Activated T-helper 1 cell treated with anti-CD3 and anti-CD28 coated beads, Interleukin-2, amount 50 U/mL, for 16 hours (primary cell): Measurements from ENCODE around the gene RGS3.
"Not testable (repeated sequence)": the region's sequence is repeated elsewhere in the genome, so short reads cannot be mapped to it uniquely, and the experiment has no call there.

Experiments
- DNase-seq, 2 donors: peaks; one replicate each; pipeline ENCODE4 v3.0.0-alpha.2; 2020; ENCODE audit warnings: low read depth in 1 of 2, low spot score in 1 of 2

Gene RGS3

DNA sequence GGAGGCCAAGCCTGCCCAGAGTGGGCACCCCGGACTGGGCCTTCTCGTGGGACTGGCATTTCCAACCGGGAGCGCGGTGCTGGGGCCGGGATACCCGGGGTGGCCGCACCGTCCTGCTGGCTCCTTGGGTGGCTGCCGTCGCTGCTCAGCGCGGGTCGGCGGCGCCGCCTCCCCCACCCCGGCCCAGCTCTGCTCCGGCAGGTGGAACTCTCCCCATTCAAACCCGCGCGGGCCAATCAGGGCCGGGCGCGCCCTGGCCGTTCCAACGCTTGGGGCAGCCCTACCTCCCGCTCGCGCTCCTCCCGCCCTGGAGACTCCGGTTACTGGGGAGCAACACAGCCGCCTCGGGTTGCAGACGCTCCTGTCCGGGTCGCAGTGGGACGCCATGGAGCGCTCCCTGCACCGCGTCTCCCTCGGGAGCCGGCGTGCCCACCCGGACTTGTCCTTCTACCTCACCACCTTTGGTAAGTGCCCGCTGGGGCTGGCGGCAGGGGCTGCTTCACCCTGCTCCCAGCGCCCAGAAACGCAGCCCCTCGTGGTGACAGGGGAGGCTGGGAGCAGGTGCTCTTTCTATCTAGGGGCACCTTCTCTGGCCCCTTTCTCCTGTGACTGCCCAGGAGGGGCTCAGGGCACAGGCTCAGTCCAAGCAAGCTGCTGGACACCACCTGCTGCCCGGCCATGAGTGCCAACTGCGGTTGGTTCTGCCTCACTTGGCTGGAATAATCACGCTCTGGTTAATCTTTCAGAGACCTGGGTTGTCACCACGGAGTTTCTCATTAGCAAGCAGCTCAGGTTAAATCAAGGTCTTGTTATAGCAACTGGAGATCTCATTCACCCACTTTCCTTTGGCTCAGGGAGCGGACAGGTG, at the start of gene RGS3:
Gene RGS3 (plus strand): TSS at position 310 of the 868 bp plus-strand sequence. CDS start 76 bp downstream, at position 386.
- no peak for DNase-seq

DNA sequence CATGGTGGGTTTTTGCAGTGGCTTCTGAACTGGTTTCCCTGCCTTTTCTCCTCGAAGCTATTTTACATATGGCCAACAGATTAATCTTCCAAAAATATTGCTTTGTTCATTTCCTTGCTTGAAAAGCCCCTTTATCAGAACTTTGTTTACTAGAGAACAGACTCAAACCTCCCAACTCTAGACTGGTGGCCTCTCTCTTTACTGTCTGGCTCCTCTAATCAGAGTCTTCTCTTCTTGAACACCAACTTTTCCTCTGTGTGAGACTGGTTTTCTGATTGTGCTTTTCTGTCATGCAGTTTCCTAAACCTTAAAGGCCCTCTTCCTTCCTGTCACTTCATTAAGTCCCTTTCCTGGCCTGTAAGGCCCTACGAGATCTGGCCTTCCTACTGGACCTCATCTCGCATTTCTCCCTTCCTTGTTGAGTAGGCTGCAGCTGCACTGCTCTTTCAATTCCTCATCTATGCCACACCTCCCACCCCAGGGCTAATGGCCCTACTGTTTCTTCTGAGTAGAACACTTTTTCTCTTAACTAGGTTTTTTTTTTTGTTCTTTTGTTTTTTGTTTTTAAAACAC, 47.3 kb upstream of the RGS3 start:
- no peak for DNase-seq

DNA sequence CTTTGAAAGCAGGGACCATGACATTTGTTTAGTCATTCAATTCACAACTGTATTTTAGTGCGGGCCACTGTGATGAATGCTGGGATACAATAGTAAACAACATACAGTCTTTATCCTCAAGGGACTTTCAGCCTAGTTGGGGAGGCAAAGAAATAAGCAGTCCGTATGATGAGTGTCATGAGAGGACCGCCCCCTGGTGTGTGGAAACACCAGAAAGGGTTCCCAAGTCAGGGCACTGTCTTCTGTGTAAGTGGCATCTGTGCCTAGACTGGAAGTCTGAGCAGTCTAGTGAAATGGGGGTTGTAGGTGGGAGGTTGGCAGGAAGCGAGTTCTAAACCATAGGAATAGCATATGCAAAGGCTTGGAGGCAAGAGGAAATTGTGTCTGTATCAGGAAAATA, 46.2 kb upstream of the RGS3 start:
- no peak for DNase-seq

DNA sequence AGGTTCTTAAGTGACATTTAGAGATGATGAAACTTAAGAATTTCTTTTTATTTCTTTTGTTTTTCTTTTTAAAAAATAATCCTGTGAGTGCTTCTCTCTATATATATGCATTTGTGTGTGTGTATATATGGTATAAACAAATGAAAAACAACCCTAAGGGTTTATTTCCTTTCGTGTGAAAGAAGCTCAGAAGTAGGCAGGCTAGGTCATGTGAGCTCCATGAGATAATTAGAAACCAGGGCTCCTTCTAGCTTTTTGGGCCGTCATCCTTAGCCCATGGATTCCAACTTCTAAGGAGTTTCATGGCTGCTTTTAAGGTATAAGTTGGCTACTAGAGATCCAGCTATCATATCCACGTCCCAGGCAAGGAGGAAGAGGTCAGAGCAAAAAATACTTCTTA, 41.8 kb upstream of the RGS3 start:
- no peak for DNase-seq

DNA sequence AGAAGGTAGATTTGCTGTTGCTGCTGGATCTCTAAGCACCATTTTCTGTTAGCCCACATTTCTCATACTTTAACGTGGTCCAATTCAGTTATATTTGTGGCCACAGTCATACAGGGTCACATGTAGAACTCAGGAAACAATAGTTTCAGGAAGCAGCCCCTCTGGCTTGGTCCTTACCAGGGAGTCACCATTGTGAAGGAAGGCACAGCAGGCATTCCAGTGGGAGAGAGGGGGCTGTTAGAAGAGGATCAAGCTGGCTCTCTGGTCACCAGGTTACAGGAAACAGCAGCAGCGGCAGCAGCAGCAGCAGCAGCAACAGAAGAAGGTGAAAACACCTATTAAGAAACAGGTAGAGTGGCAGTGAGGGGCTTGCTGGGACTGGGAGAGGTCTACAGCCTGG, 38.5 kb upstream of the RGS3 start:
- DNase-seq, result no peak

DNA sequence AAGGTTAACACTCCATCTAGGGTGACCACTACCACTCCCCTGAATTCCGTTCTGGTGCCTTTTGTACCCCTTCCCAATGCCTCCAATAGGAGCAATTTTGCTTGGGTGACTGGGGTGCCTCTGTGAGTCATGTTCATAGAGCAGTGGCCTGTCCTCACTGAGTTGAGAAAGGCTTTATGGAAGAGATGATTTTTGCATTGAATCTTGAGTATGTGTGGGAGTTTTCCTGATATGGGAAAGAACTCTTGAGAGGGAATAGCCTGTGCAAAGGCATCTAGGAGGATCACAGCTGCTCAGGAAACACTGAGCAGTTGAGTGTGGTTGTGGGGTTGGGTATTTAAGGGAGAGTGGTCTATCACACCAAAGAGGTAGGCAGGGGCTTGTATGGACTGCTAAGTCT, 36.8 kb upstream of the RGS3 start:
- DNase-seq, result no peak

DNA sequence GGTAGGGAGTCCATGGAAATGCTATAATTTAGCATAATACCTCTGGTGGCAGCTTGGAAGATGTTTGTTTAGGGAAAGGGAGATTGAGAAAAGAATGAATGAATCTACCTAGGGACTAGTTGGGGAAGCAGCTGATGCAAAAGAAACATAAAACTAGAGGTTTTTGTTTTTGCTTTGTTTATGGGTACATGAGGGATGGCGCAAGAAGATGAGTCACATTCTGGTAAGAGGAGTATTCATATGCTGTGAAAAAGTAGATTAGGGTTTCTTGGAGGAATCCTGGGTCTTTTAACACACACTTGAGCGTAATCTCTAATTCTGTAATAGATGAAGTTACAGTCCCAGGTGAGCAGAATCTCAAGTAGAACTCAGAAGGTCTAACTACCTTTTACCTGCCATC, 35.9 kb upstream of the RGS3 start:
- DNase-seq, result no peak

DNA sequence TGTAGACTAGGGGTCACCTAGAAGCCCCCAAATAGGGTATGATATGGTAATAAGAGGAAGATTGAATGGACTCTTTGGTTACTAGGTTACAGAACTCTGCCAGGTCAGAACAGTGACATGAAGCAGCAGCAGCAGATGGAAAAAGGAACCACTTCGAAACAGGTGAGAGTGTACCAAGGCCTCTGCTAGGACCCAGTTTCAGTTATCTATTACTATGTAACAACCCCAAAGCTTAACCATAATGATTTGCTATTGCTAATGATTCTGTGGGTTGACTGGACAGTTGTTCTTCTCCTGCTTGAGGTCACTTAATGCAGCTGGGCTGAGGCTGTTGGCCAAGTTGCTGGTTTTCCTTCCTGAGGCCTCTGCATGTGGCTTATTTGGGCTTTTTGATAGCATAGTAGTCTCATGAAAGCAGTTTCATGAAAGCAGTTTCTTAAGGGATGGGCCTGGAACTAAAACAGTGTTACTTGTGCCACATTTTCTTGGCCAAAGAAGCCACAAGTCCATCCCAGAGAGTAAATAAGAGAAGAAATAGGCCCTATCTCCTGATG, 35.4 kb upstream of the RGS3 start:
- no peak for DNase-seq

DNA sequence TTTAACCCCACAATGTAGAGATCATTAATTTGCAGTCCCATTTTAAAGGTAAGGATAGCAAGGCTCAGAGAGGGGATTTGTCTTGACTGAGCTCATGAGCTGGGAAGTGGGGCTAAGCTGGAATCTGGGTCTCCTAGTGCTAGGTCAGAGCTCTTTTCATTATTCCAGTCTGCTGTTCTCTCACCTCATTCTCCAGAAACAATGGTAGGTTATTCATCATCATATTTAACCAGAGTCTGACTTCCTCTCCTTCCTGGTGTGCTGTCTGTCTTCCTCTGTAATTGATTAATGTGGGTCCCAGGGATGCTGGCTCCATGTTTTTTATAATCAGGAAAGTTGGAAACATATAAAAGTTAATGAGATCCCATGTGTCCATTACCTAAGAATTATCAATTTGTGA, 32.3 kb upstream of the RGS3 start:
- no peak for DNase-seq

DNA sequence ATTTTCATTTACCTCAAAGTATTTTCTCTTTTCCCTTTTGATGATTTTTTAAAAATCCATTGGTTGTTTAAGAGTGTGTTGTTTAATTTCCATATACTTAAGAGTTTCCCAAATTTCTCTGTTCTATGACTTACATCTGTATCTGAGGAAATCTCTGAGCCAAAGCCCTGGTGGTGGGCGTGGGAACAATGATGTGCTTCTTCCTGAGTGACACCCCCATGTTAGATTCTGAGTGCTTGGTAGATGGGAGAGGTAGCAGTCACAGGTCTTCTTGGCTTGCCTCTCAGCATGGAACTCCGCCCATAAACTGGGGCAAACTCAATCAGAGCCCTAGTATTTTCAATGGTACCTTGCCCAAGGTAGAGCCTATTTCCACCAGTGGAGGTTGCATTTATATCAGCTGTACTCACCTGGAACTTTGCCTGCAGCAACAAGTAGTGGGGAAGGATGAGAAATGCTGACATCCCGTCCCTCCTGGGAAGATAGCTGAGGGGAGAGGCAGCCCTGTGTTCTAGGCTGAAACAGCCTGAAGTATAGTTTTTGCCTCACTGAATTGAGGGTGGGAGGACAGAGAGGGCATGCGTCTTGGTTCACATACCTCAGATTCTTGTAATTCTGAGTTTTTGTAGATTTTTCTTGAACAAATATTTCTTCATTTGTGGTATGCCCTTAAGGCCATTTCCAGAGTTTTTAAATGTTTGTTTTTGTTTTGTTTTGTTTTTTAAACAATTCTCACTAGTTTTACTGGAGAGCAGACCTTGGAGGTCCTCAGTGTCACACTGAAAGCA, 26.6 kb upstream of the RGS3 start:
- no peak for DNase-seq

DNA sequence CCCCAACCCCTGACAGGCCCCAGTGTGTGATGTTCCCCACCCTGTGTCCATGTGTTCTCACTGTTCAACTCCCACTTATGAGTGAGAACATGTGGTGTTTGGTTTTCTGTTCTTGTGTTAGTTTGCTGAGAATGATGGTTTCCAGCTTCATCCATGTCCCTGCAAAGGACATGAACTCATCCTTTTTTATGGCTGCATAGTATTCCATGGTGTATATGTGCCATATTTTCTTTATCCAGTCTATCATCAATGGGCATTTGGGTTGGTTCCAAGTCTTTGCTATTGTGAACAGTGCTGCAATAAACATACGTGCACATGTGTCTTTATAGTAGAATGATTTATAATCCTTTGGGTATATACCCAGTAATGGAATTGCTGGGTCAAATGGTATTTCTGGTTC, 25.8 kb upstream of the RGS3 start:
- DNase-seq, result not testable (repeated sequence)

DNA sequence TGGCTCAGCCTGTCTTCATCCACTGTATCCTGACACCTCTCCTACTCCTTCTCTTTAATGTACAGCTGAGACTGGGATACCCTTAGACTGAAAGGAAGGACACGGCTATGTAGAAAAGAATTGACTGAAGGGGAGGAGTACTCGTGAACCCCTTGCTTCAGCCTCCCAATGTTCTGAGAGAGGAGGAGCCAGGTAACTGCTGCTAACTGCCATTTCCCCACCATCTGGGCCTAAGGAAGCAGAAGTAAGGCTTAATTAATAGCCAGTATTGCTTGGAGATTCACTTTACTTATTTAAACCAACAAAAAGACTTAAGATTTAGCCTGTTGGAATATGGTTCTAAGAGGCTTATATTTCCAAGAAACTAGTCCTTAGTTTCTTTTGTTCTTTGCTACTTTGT, 18.8 kb upstream of the RGS3 start:
- DNase-seq, result no peak

DNA sequence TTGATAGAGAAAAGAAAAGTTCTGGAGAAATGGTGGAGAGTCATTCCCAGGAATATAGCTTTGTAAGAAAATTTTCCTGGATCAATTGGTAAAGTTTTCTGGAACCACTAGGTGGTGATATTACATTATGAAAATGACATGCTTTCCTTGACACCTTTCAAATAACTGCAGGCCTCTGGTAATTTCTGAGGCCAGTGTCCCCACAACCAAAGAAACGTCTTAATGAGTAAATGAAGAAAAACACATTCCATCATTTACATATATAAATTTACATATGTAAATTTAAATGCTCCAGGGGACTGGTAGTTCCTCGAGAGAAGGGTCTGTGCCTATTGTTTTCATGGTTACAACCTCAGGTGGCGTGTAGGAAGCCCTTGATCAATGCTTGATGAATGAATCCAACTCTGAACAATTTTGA, 17.2 kb upstream of the RGS3 start:
- no peak for DNase-seq

DNA sequence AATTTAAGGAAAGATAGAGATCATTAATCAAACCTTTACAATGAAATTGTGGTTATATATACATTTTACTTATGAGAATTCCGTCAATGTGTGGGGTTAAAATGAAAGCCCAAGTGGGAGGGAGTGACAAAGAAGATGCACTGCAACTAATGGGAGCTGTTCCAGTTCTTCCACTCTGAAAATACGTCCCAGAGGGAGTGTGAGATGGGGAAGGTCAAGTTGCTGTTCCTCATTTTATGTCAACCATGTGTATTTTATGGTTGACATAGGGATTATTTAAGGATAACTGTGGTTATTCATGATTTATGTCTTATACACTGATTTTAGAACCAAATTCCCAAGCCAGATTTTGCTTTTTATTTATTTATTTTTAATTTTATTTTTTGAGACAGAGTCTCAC, 14.2 kb upstream of the RGS3 start:
- no peak for DNase-seq

DNA sequence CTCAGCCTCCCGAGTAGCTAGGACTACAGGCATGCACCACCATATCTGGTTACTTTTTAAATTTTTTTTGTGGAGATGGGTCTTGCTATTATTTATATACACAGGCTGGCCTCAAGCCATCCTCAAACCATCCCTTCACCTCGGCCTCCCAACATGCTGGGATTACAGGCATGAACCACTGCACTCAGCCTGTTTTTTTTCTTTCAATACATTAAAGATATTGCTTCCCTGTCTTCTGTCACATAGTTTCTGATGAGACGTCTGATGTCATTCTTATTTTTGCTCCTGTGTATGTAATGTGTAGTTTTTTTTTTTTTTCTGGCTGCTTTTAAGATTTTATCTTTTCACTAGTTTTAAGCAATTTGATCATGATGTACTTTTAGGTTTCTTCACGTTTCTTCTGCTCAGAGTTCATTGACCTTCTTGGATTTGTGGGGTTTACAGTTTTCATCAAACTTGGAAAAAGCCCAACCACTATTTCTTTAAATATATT, 11.4 kb upstream of the RGS3 start:
- DNase-seq, result no peak

DNA sequence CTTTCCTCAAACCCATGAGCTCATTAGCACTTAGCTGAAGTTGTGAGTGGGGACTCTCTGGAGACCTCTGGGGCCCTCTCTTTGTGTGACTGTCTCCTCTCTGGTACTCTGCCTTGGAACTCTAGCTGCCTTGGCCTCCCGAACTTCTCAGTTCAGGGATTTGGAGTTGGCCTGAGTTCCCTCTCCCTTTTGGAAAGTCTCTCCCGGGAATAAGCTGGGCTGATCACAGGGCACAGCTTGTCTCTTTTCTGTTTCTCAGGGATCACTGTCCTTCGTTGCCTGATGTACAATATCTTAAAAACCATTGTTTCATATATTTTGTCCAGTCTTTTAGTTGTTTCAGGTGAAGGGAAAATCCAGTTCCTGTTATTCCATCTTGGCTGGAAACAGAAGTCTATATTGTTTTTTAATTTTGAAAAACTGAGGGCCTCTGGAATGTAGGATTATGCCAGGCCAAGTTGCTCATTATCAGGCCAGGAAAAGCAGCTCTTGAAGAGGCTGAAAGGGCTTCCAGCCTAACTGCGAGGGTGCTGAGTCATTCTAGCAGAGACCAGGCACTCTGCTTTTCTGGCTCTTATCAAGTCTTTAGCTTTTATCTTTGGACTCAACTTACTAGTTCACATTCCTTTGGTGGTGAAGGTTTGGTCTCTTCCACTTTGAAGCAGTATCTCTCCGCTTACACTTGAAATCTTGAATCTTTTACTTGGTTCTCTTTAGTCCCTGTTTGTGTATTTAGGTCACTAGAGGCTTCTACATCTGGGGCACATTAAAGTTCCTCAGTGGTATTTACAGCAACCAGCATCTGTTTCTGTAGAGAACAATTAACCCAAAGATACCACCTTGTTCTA, 8.4 kb upstream of the RGS3 start:
- DNase-seq, result no peak

DNA sequence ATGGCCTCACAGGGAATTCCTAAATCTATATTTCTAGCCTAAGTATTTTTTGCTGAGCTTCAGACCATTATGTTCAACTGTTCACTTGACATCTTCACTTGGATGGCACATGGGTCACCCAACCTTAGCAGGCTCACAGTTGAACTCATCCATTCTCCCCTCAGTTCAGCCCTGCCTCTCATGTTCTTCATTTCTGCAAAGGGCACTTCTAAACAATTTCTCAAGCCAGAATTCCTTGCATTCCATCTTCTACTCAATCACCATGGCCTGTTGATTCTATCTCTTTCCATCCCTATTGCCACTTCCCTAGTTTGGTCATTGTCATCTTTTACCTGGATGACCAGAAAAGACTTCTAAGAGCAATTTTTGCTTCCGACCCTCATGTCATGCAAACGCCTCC, 7.3 kb upstream of the RGS3 start:
- no peak for DNase-seq

DNA sequence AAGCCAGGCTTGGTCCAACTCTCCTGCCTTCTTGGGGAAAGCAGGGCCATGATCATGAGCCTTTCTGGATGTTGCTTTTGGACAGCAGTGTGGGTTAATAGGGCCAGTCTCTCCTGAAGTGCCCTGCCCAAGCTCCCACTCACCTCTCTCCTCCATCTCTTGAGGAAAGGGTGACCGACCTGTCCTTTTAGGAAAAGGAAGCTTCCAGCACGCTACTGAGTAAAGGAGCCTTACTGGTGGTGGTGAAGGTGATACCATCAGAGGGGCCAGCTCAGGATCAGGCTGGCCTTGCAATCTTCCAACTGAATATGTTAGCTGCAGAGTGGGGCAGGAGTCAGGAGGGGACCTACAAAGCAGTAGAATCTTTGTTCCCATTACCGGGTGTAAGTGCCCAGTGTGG, 2.2 kb upstream of the RGS3 start:
- no peak for DNase-seq

DNA sequence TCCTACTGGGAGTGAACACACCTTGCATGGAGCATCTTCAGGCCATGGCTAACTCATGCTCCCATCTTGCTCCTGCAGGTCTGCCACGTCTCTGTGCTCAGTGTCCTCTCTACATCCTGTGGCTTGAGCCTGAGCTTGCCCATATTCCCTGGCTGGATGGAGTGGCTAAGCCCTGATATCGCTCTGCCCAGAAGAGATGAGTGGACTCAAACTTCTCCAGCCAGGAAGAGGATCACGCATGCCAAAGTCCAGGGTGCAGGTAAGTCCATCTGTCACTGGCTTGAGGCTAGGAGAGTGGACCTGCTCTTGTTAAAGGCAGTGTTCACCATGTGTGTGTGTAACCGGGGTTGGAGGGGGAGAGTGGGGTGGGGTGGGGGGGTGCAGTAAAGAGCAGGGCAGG, 1.6 kb upstream of the RGS3 start:
- no peak for DNase-seq

DNA sequence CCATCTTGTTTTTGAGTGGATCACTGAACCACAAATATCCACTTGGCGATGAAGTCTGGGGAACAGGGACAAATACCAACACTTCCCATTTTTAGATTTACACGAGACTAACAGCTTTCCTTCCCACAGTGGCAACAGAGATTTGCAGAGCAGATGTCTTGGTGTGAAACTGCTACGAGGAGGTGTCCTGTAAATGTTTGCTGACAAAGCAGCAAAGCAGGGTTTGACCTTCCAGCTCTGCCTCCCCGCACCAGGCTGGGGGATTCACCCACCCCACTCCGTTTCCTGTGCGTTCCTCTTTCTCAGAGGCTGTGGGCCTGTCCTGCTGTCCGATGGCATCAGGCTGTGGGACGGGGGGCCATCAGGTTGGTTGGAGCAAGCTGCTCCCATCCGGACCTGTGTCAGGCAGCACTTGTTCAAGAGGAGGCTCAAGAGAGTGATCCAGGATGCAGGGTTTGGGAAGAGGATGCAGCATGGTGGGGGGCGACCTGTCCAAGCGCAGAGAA, 693 bp upstream of the RGS3 start:
- DNase-seq, result no peak

DNA sequence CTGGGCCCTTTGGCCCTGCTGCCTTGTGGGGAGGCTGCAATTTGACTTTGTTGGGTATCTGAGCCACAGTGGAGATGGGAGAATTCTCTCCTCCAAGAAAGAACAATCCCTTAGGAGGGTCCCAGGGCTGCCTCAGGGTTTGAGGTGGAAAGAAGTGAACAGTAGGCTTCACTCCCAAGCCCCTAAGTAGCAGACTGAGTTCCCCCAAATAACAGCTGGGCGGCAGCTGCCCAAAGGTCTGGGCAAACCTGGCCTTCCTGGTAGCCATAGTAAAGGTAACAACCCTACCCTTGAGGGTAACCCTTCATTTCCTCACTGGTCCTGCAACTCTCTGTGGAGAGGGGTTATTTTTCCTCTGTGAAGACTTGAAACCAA, 746 bp downstream of the RGS3 start:
- no peak for DNase-seq
